Upper lobe of left lung (tissue), 4 donors: ENCODE data around the gene PIGM.

Experiments used
- EP300 ChIP-seq, 4 donors: sonication (generic); formaldehyde crosslinking; IDR thresholded peaks; one replicate each; pipeline ENCODE4 v1.5.1; 2017; ENCODE audit warnings: antibody characterized with exemption in 4 of 4, control low read depth in 2 of 4
- POLR2A ChIP-seq, 4 donors: fragments of 450-650 bp; IDR thresholded peaks; one replicate each; pipeline ENCODE4 v1.5.1; 2016 to 2017; ENCODE audit warnings: antibody characterized with exemption in 4 of 4, mild to moderate bottlenecking in 2 of 4
- TF ChIP-seq, protein P1 (sequence below), 6 experiments: fragments of 450-650 bp in 4 of 6; fragments of 200-600 bp in 2 of 6; sonication (generic) in 2 of 6; IDR thresholded peaks; one replicate each; pipeline ENCODE4 v1.5.1; 2016 to 2019; ENCODE audit warnings: antibody characterized with exemption in 6 of 6

- TF ChIP-seq, protein P1, sequence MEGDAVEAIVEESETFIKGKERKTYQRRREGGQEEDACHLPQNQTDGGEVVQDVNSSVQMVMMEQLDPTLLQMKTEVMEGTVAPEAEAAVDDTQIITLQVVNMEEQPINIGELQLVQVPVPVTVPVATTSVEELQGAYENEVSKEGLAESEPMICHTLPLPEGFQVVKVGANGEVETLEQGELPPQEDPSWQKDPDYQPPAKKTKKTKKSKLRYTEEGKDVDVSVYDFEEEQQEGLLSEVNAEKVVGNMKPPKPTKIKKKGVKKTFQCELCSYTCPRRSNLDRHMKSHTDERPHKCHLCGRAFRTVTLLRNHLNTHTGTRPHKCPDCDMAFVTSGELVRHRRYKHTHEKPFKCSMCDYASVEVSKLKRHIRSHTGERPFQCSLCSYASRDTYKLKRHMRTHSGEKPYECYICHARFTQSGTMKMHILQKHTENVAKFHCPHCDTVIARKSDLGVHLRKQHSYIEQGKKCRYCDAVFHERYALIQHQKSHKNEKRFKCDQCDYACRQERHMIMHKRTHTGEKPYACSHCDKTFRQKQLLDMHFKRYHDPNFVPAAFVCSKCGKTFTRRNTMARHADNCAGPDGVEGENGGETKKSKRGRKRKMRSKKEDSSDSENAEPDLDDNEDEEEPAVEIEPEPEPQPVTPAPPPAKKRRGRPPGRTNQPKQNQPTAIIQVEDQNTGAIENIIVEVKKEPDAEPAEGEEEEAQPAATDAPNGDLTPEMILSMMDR (IDR thresholded peaks at IDR 0.05), result no peak
- TF ChIP-seq POLR2A (IDR thresholded peaks at IDR 0.05) (no peak), EP300 (IDR thresholded peaks at IDR 0.05) (no peak)
Measured at GRCh38 chr1:159978107-159978398, 53.7 kb downstream of the PIGM start.
